ENCODE measurements around the gene ATAD2B.
"Not testable (repeated sequence)": the region's sequence is repeated elsewhere in the genome, so short reads cannot be mapped to it uniquely, and the experiment has no call there.

ATAD2B gene

DNA sequence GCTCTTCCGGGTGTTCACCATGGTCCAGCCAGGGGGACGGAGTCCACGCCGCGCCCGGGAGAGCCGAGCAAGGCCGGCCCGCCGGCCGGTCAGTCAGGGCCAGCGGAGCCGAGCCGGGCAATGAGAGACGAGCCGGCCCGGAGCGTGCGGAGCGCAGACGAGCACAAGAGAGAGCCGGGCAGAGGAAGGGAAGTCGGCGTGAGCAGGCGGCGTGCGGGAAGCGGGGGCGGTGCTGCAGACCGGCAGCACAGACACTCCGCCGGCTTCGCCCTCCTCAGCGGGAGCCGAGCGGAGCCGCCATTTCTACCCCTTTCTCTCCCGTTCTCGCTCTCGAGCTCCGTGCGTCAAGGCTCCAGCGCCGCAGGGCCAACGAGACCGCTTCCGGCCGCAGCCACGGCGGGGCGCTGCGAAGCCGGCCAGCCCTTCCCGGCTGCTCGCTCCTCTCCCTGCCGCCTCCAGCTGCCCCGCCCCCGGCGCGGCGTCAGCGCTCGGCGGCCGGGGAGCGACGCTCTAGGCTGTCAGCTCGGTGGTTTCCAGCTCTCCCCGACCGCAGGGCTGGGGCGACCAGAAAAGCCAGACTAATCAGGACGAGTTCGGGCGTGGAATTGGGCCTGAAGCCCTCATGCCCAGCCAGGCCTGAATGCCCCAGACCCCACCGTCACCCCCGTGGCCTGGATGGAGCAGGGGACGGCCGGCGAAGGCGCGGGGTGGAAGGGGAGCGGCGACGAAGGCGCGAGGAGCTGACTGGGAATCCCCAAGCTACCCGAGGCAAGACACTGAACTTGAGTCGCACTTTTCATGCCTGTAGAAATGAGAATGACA is at the start of gene ATAD2B:
ATAD2B (minus strand) TSS at position 374 of the 822 bp plus-strand sequence; CDS start at position 21, 353 bp downstream.
- TF ChIP-seq, protein P1, sequence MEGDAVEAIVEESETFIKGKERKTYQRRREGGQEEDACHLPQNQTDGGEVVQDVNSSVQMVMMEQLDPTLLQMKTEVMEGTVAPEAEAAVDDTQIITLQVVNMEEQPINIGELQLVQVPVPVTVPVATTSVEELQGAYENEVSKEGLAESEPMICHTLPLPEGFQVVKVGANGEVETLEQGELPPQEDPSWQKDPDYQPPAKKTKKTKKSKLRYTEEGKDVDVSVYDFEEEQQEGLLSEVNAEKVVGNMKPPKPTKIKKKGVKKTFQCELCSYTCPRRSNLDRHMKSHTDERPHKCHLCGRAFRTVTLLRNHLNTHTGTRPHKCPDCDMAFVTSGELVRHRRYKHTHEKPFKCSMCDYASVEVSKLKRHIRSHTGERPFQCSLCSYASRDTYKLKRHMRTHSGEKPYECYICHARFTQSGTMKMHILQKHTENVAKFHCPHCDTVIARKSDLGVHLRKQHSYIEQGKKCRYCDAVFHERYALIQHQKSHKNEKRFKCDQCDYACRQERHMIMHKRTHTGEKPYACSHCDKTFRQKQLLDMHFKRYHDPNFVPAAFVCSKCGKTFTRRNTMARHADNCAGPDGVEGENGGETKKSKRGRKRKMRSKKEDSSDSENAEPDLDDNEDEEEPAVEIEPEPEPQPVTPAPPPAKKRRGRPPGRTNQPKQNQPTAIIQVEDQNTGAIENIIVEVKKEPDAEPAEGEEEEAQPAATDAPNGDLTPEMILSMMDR (IDR thresholded peaks at IDR 0.05; ENCODE audit: extremely low read depth, insufficient read depth, missing control alignments) = peak; percentile 97
- in situ Hi-C loops (cut with MboI; ENCODE audit: low pct_unique_long_range_greater_than_20kb, low sequenced_read_pairs, unreplicated experiment) = no loop called here
- peak; percentile 95 for DNase-seq (ENCODE audit: low spot score)

DNA sequence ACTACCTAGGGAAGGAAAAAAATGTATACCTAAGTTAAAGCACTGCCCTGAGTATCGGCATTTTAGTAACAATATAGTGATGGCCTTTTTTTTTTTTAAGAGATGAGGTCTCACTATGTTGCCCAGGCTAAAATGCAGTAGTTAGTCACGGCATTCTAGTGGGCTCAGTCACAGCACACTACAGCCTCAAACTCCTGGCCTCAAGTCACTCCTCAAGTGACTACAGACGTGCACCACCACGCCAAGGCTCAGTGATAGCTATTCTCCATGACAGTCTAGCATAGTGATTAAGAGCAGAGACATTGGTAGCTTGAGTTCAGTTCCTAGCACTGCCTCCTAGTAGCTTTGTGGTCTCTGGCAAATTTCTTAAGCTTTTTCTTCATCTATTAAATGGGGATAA is 40.9 kb upstream of the ATAD2B start:
- TF ChIP-seq, protein P1 (IDR thresholded peaks at IDR 0.05; ENCODE audit: extremely low read depth, insufficient read depth, missing control alignments) = no peak
- in situ Hi-C loops (cut with MboI; ENCODE audit: low pct_unique_long_range_greater_than_20kb, low sequenced_read_pairs, unreplicated experiment) = no loop called here
- no peak for DNase-seq (ENCODE audit: low spot score)

DNA sequence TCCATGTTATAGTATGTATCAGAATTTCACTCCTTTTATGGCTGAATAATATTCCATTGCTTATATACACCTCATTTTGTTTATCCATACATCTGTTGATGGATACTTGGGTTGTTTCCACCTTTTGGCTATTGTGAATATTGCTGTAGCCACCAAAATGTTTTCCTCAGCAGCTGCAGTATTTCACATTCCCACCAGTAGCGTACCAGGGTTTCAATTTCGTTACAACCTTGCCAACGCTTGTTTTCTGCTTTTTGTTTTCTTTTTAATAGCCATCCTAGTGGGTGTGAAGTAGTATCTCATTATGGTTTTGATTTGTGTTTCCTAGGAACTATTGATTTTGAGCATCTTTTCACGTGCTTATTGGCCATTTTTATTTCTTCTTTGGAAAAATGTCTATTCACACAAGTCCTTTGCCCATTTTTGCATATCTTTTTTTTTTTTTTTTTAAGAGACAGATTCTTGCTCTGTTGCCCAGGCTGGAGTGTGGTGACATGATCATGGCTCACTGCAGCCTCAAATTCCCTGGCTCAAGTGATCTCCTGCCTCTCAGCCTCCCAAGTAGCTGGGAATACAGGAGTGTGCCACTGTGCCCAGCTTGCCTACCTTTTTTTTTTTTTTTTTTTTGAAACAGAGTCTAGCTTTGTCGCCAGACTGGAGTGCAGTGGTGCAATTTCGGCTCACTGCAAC is 27.5 kb upstream of the ATAD2B start:
- no peak for DNase-seq (ENCODE audit: low spot score)

DNA sequence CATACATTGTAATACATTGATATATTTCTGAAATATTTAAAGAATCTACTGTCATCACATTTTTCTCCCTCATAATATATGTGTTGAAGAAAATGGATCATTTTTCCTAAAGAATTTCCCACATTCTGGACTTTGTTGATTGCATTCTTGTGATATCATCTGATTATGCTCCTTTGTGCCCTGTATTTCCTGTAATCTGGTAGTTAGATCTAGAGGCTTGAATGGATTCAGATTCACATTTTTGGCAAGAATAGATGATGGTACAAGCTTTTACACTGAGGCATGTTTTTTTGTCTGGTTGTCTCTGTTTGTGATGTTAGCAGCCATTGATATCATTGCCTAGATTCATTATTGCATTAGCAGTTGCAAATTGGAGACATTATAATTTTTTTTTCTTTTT is 26.7 kb upstream of the ATAD2B start:
- in situ Hi-C loops (cut with MboI; ENCODE audit: low pct_unique_long_range_greater_than_20kb, low sequenced_read_pairs, unreplicated experiment) = no loop called here
- TF ChIP-seq, protein P1 (IDR thresholded peaks at IDR 0.05; ENCODE audit: extremely low read depth, insufficient read depth, missing control alignments) = no peak
- no peak for DNase-seq (ENCODE audit: low spot score)

More for the DNA sequence above, 27.5 kb upstream of the ATAD2B start:
- in situ Hi-C loops (cut with MboI; ENCODE audit: low pct_unique_long_range_greater_than_20kb, low sequenced_read_pairs, unreplicated experiment) = no loop called here
- TF ChIP-seq, protein P1 (IDR thresholded peaks at IDR 0.05; ENCODE audit: extremely low read depth, insufficient read depth, missing control alignments) = no peak

DNA sequence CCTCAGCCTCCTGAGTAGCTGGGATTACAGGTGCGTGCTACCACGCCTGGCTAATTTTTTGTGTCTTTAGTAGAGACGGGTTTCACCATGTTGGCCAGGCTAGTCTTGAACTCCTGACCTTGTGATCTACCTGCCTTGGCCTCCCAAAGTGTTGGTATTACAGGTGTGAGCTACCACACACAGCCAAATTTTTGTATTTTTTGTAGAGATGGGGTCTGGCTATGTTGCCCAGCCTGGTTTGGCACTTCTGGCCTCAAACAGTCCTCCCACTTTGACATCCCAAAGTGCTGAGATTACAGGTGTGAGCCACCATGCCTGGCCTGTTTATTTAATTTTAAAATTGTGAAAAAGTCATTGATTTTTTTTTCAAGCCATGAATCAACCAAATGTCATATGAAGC is 25.6 kb upstream of the ATAD2B start:
- in situ Hi-C loops (cut with MboI; ENCODE audit: low pct_unique_long_range_greater_than_20kb, low sequenced_read_pairs, unreplicated experiment); DNase-seq (ENCODE audit: low spot score): not testable (repeated sequence)

DNA sequence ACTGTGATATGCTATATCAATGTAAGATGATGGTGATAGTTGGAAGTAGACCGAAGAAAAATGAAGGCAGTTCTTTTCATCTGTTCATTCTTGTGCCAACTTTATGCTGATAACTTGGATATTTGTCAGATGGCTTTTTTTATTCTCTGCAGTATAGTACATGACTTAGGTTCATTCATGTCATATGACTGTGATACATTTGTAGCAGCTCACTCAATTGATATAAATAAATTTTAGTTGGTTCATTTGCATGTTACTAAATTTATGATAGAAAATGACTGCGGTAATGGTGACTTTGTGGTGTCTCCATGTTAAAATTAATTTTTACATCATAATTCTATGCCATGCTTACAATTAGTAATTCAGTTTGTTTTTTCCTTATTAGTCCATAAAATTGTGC is 20.4 kb upstream of the ATAD2B start:
- TF ChIP-seq, protein P1 (IDR thresholded peaks at IDR 0.05; ENCODE audit: extremely low read depth, insufficient read depth, missing control alignments) = no peak
- DNase-seq (ENCODE audit: low spot score) = no peak
- in situ Hi-C loops (cut with MboI; ENCODE audit: low pct_unique_long_range_greater_than_20kb, low sequenced_read_pairs, unreplicated experiment) = no loop called here

DNA sequence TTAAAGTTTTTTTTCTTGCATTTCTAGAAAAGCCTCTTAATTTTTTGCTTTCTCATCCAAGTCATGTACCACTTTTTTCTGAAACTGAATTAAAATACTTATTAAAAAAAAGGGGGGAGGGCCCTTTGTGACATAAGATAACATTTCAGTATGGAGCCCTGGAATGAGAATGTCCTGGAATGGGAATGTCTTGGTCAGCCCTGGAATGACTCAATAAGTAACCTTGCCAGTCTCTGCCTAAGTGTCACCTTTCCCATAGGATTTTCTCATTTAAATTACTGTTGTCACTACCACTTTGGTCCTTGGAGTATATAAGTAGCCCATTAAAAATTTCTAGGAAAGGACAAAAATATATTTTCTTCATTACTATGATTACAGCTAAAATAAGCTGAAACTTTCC is 18.1 kb upstream of the ATAD2B start:
- no peak for DNase-seq (ENCODE audit: low spot score)
- in situ Hi-C loops (cut with MboI; ENCODE audit: low pct_unique_long_range_greater_than_20kb, low sequenced_read_pairs, unreplicated experiment) = no loop called here
- TF ChIP-seq, protein P1 (IDR thresholded peaks at IDR 0.05; ENCODE audit: extremely low read depth, insufficient read depth, missing control alignments) = no peak
